ENCODE data around the gene MYO7B.

DNA sequence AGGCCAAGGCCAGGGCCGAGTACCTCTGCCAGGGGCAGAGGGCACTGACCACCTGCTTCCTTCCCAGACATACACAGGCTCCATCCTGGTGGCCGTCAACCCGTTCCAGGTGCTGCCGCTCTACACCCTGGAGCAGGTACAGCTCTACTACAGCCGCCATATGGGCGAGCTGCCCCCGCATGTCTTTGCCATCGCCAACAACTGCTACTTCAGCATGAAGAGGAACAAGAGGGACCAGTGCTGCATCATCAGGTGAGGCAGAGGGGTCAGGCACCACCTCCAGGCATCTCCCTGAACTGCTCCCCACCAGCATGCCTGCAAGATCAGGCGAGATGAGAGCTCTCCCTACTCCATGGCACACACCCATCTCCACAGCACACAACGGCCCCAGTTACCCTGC, 31.1 kb downstream of the MYO7B start:
- no peak for TF ChIP-seq POLR2AphosphoS5 (IDR thresholded peaks at IDR 0.05)
- TF ChIP-seq, protein P1, sequence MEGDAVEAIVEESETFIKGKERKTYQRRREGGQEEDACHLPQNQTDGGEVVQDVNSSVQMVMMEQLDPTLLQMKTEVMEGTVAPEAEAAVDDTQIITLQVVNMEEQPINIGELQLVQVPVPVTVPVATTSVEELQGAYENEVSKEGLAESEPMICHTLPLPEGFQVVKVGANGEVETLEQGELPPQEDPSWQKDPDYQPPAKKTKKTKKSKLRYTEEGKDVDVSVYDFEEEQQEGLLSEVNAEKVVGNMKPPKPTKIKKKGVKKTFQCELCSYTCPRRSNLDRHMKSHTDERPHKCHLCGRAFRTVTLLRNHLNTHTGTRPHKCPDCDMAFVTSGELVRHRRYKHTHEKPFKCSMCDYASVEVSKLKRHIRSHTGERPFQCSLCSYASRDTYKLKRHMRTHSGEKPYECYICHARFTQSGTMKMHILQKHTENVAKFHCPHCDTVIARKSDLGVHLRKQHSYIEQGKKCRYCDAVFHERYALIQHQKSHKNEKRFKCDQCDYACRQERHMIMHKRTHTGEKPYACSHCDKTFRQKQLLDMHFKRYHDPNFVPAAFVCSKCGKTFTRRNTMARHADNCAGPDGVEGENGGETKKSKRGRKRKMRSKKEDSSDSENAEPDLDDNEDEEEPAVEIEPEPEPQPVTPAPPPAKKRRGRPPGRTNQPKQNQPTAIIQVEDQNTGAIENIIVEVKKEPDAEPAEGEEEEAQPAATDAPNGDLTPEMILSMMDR (IDR thresholded peaks at IDR 0.05): no peak

Data from breast epithelium (tissue), 3 donors.